Adipose tissue (tissue), 3 donors: ENCODE results near the gene C1orf198. TPM values are rescaled to one million over a fixed set of nuclear protein-coding genes. Genes with fewer than 3 reads are reported as not detected.

Source experiments
- H3K27ac ChIP-seq: one replicate; pipeline ENCODE4 v1.5.1; 2013; ENCODE audit warnings: low read depth, low read length
- WGBS, 3 donors: extraction: QIAGEN DNeasy Blood & Tissue Kit; methylation state at CpG; one replicate each; pipeline ENCODE4 v1.1.7; 2013; 5-methylcytosine and 5-hydroxymethylcytosine counted together
- polyA plus RNA-seq, 3 donors: library from polyadenylated mRNA; stranded (reverse); fragments of 200-250 nt; gene quantifications; one replicate each; pipeline ENCODE4 v1.2.3, GENCODE V29; 2013
- donor health status: healthy with polysubstance abuse.
- donor health status: Bipolar disorder and iron deficiency.
- donor health status: healthy.

The C1orf198 gene
- polyA plus RNA-seq, 3 donors: 11.8 to 19.2 (median 15.0) TPM

- no peak overlapping the region for H3K27ac ChIP-seq
- 23 to 49% (median 47%) methylated on average over 11 of the region's 11 CpGs for WGBS, 3 donors
Measured at GRCh38 chr1:230824919-230825721, 43.2 kb downstream of the C1orf198 start.

DNA sequence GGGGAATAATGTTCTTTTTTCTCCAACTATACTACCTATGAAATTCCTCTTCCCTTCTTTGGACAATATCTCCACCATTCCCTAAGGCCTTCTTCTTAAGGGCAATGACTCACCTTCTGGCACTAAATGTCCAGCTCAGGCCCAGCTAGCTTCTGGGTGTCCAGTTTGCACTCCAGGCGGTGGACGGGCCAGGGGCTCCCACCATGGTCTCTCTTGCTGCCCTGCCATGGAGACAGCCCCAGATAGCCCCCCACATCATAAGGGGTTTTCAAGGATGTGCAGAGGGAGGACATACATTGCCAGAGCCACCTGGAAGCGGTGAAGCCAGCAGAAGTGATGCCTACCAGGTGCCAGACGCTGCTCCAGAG lies 43.8 kb downstream of the C1orf198 start:
- 63 to 90% (median 84%) methylated on average over 4 of the region's 4 CpGs for WGBS, 3 donors
- no peak overlapping the region for H3K27ac ChIP-seq

DNA sequence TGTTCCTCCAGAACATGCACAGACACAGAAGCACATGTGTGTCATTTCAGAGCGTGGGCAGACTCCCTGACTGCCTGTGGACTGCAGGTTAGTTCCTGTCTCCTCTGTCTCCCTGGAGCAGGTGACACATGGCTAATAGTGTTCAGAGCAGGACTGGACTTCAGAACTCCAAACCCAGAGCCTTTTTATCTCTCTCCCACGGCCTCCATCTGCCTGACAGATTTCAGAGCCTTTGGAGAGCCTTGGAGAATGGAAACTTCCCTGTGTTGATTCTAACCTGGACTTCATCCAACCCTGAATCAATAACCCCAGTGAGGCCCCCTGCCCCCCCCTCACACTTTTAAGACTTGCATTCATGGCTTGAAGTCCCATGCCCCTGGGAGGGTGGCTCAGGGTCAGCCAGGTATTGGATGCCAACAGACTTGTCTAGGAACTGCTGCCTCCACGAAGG lies 44.4 kb downstream of the C1orf198 start:
- H3K27ac ChIP-seq: no peak overlapping the region
- WGBS, 3 donors: 29 to 67% (median 54%) methylated on average over 3 of the region's 3 CpGs

DNA sequence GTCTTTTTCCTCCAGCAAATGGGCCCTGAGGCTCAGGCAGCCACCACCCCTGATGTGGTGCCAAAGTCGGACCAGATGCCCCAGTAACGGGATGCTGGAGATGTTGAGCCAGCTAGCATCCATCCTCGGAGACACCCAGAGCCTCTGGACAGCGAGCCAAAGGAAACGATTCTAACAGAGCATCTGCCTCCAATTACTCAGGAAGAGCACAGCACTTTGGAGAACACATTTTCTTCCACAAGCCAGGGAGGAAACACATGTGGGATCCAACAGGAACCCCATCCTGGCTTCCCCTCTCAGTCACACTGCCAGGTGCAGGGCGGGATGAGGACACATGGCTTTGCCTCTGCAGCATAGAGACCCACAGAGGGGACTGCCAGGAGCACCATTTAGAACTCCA lies 44.9 kb downstream of the C1orf198 start:
- H3K27ac ChIP-seq: no peak overlapping the region
- 34 to 62% (median 52%) methylated on average over 6 of the region's 6 CpGs for WGBS, 3 donors

DNA sequence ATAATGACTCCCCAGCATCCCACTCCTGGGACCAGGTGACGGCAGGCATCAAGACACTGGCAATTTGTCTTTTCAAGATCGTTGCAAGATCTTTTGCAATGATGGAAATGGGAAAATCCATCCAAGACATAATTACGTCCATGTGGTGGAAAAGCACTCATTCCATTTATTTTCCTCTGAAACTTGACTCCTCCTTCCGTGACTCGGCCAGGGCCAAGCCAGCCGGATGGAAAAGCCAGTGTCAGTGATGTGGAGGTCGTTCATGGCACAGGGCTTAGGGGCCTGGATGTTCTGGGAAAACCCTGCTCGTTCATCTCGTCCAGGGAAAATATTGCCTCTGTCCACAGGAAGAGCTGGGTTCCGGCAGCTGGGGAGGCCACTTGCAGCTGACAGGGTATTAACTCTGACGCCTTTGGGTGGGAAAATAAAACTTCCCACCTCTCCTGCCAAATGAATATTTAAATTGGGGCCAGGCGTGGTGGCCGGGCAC lies 46.2 kb downstream of the C1orf198 start:
- 41 to 72% (median 56%) methylated on average over 13 of the region's 13 CpGs for WGBS, 3 donors
- H3K27ac ChIP-seq: no peak overlapping the region

DNA sequence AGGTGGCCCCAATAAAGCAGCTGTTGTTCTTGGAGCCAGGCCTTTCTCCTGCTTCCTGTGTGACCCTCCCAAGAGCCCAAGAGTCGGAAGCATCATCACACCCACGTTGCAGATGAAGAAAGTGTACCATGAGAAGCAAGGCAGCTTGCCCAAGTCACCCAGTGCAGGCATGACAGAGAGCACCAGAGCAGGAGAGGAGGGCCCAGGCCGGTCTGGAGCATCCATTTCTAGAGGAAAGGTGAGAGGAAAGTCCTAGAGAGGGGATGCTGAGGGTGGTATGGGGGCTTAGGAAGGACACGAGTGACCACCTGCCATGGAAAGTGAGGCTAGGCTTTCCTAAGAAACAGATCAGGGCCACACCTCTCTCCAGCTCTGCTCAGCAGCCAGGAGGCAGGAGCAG lies 47.0 kb downstream of the C1orf198 start:
- no peak overlapping the region for H3K27ac ChIP-seq
- 66 to 80% (median 74%) methylated on average over 4 of the region's 4 CpGs for WGBS, 3 donors

DNA sequence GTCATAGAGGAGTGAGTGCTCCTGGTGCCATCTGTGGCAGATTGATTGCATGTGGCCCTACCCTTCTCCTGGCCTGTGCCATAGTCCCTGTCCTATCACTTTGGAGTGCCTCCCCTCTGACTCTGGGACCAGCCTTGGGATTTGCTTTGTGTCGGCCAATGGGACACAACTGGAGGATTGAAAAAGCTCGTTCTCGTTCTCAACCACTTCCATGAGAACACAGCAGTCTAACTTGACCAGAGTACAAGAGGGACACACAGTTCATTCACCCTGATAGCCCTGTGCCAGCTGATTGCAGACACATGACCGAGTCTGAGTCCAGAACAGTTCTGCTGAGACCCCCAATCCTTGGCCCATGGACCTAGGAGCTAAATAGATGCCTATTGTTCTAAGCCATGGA lies 47.8 kb downstream of the C1orf198 start:
- 89 to 96% (median 93%) methylated on average over 4 of the region's 4 CpGs for WGBS, 3 donors

DNA sequence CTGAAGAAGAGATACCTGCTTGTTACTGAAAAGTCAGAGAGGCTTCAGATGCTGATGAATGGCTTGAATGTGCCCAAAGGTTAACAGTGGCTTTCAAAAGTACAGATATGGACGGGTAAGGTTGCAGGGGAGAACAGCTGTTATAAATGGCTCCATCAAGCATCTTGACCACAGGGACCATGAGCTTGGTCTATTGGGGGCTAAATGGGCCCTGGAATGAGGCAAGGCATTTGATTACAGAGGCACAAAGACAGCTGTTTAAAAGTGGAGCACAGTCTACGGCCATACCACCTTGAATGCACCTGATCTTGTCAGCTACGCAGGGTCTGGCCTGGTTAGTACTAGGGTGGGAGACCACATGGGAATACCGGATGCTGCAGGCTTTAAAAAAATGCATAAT lies 48.3 kb downstream of the C1orf198 start:
- no peak overlapping the region for H3K27ac ChIP-seq
- WGBS, 3 donors: 93 to 95% (median 95%) methylated on average over 4 of the region's 4 CpGs

More for the DNA sequence above, 47.8 kb downstream of the C1orf198 start:
- H3K27ac ChIP-seq: no peak overlapping the region

GRCh38 chr1:230818901-230819300 lies 49.4 kb downstream of the C1orf198 start:
- no peak overlapping the region for H3K27ac ChIP-seq
- 92 to 95% (median 93%) methylated on average over 6 of the region's 6 CpGs for WGBS, 3 donors

GRCh38 chr1:230818367-230818766 lies 50.0 kb downstream of the C1orf198 start:
- no peak overlapping the region for H3K27ac ChIP-seq
- WGBS, 3 donors: 64 to 81% (median 77%) methylated on average over 1 of the region's 1 CpG

DNA sequence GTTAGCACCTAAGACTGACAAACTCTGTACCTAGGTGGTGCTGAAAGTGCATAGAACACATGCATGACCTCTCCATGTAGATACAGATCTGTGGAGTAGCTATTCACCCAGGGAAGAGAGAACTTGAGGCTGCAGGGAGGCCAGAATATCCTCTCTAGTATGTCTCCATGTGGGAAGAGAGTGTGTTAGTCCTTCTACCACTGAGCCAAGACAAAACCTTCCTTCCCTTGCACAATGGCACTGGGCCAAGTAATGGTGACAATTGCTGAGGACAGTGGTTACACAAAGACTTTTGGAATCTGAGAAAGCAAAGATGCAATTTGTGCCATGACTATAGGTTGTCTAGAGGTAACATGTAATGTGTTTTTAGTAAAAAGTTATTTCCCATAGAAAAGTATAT lies 52.3 kb downstream of the C1orf198 start:
- no peak overlapping the region for H3K27ac ChIP-seq

DNA sequence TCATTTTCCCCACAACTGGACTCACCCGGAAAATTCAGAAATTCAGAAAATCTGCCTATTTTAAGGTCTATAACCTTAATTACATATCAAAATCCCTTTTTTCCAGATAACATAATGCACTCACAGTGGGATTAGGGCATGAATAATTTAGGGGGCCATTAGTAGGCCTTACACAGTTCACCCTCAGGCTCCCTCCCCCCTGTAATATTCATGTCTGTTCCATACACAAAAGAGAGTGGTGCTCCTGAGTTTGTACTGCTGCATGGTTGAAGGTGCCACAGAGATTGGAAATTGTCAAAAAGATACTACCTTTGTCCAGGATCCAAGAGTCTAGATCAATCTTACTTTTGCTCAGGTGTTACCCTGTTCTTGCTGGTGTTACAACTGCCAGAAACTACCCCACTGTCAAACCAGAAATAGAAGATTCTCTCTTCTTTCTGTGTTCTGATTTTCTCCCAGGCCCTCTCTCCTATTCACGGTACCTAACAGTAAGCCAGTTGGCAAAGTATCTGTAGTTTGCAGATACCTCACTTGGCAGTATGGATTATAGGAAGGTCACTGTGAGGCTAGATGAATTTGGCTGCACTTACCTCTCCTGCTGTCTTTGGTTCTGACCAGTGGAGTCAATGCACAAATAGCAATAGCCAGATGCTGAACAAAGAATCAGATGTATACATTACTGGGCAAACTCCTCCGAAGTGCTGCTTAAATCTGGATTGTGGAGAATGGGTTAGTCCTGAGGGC lies 53.2 kb downstream of the C1orf198 start:
- no peak overlapping the region for H3K27ac ChIP-seq
- WGBS, 3 donors: 61 to 73% (median 65%) methylated on average over 3 of the region's 3 CpGs

GRCh38 chr1:230812568-230812967 lies 55.8 kb downstream of the C1orf198 start:
- no peak overlapping the region for H3K27ac ChIP-seq
- 87 to 96% (median 95%) methylated on average over 2 of the region's 2 CpGs for WGBS, 3 donors

DNA sequence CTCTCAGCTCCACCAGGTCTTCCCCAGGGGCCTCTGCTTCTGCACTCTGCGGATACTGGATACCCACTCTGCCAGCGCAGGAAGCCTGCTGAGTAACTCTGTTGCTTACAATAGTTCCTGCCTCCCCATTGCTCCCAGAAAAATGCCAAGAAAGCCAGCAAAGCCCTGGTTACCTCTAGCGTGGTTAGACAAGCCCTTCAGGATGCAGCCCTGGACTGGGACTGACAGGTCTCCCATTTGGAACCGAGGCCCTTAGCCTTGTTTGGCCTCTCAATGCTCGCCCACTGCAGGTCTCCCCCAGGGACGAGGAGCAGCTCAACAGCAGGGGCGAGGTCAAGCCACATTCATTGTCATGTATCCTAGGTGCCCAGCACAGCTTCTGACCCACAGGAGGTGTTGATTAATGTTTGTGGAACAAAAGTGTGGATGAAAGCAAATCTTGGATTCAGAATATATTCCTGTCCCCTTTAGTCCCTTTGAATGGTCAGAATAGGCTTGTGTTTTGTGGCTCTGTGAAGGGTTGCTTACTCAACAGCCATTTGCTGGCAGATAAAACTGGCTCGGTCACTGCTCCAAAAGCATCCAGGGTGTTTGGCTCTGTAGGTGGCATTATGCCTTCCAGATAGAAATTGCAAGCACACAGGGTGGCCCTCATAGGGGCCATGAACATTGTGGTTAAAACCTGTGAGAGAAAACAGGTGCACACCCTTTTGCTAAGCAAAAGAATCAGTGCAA lies 58.9 kb downstream of the C1orf198 start:
- no peak overlapping the region for H3K27ac ChIP-seq
- 84 to 87% (median 86%) methylated on average over 8 of the region's 8 CpGs for WGBS, 3 donors

- 58 to 67% (median 63%) methylated on average over 4 of the region's 4 CpGs for WGBS, 3 donors
- H3K27ac ChIP-seq: no peak overlapping the region
Measured at GRCh38 chr1:230808281-230808872, 59.9 kb downstream of the C1orf198 start.

GRCh38 chr1:230807561-230808280 lies 60.6 kb downstream of the C1orf198 start:
- H3K27ac ChIP-seq: no peak overlapping the region
- 67 to 74% (median 73%) methylated on average over 3 of the region's 3 CpGs for WGBS, 3 donors

GRCh38 chr1:230807029-230807428 lies 61.3 kb downstream of the C1orf198 start:
- H3K27ac ChIP-seq: no peak overlapping the region
- 72 to 94% (median 85%) methylated on average over 5 of the region's 5 CpGs for WGBS, 3 donors

DNA sequence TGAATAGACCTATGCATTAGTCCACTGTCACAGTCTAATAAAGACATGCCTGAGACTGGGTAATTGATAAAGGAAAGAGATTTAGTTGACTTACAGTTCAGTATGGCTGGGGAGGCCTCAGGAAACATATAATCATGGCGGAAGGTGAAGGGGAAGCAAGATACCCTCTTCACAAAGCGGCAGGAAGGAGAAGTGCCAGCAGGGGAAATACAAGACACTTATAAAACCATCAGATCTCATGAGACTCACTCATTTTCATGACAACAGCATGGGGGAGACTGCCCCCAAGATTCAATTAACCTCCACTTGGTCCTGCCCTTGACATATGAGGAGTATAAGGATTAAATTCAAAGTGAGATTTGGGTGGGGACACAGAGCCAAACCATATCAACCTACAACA lies 61.8 kb downstream of the C1orf198 start:
- WGBS, 3 donors: 47 to 95% (median 64%) methylated on average over 2 of the region's 2 CpGs
- no peak overlapping the region for H3K27ac ChIP-seq
